GM21529 (cell line): ENCODE data around the gene CST5.
"Not testable (repeated sequence)": the region's sequence is repeated elsewhere in the genome, so short reads cannot be mapped to it uniquely, and the experiment has no call there.

Source experiments
- ATAC-seq: cut with Tn5 transposase; IDR thresholded peaks from one replicate; pipeline ENCODE4 v1.9.1; 2021; ENCODE audit not compliant: unreplicated experiment

CST5 gene, protein sequence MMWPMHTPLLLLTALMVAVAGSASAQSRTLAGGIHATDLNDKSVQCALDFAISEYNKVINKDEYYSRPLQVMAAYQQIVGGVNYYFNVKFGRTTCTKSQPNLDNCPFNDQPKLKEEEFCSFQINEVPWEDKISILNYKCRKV

DNA sequence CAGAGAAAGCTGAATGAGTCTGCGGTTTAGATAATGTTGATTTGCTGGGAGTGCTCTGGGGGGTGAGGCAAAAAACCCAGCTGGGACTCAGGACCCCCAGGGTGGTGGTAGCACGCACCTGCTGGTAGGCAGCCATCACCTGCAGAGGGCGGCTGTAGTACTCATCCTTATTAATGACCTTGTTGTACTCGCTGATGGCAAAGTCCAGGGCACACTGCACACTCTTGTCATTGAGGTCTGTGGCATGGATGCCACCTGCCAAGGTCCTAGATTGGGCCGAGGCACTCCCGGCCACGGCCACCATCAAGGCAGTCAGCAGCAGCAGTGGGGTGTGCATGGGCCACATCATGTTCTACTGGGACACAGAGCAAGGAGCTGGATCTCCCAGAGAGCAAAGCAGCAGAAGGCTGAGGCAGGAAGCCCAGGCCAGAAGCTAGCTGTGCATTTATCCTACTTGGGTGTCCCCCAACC lies at the start of gene CST5:
Gene CST5, minus strand, starts transcription at position 421 of the 471 bp plus-strand sequence. Its CDS starts 72 bp downstream, at position 349.
- ATAC-seq = no peak

DNA sequence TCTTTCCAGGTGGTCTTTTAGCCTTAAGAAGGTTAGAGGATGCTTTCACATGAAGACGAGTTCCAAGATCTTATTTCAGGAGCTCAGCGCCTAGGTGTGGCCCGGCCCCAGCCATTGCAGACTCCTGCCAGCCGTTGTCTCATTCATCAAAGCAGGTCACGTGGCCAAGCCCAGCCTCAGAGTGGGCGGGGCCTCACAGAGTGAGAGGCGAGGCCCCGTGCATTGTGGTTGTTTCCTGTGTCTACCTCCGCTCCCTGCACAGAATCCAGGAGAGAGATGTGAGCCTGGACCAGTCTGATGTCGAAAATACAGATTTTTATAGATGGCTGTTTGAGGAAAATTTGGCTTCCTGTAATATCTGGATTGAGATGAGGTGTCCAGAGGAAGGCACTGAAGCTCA lies 49.2 kb upstream of the CST5 start:
- no peak for ATAC-seq

DNA sequence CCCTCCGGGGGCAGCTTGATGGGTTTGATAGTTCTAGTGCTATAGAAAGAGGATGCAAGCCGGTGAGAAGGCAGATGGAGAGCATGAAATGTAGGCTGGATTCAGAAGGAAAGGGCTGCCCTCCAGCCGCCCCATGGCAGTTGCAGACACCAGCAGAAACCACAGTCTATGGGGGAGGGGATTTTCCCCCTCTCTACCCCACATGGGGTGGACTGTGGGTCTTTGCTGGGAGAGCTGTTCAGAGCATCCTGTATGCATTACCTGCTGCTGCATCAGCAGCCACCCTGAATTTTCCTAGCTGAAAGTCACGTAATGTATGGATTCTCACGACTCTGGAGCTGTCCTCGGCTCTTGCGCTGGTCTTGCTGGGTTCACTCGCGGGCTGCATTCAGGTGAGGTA lies 48.8 kb upstream of the CST5 start:
- no peak for ATAC-seq

DNA sequence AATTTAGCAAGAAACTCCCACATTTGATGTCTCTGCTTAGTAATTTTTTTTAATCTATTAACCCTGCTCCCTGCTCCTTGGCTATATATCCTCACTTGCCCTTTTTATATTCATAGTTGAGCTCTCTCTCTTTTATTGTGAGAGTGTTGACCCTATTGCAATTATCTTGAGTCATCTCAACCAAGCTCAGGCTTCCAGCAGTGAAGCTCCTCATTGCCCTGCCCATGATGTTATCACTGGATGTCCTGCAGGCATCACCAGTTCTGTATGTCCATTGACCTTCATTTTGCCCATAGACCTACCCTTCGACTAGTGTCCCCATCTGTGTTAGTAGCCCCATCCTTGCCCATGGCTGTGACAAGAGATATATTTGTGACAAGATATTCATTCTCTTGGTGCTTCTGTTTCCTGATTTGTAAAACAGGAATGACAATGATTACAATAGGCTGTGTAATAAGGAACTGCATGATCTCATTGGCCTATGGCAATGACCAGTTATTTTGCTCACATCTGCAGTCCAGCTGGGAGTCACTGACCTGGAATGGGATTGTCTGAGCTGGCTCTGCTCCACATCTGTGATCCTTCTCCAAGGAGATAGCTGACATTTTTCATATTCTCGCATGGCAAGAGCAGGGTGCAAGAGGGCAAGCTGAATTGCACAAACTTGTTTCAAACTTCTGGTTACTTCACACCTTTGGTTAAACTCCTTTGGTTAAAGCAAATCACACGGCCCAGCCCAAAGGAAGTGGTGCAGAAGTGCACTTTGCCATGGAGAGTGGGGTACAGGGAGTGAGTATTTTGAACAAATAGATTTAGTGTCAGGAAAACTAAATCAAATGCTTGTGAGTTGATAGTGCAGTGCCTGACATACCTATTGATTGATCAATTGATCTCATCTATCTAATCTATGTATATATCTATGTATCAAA lies 47.7 kb upstream of the CST5 start:
- no peak for ATAC-seq

DNA sequence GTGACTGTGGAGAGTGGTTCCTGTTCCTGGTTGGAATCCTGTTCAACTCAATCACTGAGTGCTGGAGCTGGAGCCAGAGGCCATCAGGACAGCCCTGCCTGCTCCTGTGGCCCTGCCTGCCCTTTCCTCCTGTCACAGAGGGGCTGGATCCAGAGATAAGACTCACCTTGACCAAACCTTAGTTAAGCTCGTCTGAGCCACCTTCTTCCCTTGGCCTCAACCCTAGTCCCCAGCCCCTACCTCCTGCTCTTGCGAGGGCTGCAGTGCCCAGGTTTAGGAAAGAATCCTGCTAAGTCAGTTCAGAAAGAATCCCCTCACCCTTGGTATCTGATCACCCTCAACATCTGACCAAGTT lies 47.0 kb upstream of the CST5 start:
- ATAC-seq = no peak

DNA sequence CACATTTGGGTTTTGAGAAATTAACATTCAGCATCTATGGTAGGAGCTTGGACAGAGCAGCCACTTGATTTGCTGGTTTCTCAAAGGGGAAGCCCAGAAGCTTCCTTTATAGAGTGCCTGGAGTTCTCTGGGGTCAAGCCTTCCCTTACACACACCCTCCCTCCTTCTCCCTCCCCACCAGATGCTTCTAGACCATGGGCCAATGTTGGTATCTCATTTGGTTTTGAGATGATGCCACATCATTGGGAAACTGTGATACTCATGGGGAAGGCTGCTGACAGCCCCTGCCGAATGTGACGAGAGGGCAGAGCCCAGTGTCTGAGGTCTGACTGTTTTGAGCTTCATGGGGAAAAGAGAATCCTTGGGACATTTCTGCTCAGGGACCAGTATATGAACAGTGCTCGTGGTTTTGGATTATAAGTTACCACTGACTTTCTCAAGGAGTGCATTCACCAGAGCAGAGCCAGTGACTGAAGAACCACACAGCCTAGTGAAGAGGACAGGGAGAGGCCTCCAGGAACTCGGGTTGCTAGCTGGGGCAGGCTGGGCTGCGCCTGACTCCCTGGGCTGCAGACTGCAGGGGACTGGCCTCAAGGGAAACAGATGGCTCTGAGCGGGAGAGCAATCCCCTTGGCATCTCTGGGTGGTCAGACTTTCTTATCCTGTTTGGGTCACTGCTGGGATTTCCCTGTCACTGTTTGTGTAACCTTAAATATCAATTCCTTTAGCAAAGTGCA lies 46.4 kb upstream of the CST5 start:
- ATAC-seq = no peak

DNA sequence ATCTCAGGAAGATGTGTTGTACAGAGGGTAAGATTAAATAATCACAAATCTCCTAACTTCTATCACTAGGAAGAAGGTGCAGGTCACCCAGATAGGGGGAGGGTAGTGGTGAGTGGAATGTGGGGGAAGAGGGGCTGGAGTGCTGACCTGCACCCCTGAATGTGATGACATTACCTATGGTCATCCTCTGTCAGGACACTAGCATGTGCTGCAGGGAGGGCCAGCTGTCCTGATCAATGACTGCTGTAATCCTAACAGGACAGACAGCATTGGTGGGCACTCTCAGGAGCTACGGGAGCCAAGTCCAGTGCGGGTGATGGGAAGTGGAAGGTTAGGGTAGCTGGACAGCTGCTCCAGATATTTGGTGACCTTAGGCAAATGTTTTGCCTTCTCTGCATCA lies 45.2 kb upstream of the CST5 start:
- ATAC-seq = no peak

DNA sequence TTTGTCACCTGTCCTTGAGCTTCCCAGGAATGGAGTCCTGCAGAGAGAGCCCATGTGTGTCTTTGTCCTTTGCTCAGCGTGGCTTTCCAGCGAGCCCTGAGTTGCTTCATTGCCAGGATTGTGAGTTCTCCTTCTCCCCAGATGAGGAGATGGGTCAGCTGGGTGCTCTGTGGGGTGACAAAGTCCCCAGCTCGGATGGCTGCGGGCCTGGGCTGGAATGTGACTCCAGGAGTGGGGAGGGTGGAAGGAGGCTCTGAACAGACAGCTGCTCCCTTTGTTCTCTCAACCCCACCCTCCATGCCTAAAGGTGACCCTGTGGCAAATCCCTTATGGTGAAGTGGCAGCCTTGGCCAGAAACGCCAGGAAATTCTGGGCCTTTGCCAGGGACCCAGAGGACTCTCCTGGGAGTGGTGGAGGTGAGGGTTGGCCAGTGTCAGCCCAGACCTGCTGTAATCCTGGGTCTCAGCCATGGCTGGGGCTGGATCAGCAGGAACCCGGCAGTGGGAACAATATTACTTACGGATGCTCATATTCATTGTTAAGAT lies 44.4 kb upstream of the CST5 start:
- no peak for ATAC-seq

DNA sequence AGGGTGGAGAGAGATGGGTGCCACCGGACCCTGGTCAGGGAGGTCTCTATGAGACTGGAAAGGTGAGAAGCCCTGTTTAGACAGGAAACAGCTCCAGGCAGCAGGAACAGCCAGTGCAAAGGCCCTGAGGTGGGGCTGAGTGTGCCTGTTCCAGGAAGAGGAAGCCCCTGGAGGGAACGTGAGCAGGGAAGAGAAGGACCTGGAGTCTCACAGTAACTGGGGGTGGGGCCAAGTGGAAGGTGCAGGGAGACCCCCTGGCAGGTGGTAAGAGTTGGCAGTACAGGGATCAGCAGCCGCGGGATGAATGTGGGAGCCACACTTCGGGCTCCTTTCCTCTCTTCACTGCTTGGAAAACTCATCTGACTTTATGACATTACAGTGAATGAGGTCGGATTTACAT lies 43.8 kb upstream of the CST5 start:
- ATAC-seq = no peak

DNA sequence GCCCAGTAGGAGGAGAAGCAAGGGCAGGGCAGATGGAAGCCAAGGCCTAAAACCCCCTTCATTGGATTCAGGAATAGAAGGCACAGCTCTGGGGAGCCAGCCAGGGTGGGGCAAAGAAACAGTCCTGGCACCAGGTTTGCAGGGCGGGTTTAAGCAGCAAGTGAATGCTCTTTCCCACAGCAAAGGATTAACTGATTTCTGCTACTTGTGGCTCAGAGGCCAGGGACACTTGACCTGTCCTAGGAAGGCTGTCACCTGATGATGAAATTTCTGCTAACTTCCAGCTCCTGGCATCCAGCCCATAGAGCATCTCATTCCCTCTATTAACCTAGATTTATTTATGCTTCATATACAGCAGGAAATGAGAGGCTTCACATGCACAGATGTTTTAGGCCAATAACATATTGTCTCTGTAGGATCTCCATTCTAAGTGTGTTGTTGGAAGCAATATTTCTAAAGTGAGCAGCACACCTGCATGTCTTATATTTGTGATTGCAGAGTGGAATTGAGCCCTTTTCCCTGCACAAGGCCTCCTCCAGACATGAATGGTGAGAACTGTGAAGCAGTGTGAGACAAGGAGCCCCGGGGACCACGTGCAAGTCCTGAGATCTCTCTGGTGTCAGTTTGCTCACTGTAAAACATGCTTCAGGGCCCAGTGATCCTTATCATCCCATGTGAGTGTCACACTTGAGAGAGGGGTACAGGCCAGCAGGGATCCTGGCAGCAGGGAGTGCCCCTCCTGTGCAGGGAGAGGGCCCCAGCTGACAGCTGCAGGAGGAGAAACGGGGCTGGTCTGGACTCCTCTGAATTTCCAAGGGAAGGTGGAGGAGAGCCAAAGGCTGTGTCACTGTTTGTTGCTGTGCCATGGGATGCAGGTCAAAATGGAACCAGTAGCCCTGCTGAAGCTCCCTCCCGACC lies 41.1 kb upstream of the CST5 start:
- ATAC-seq = no peak

DNA sequence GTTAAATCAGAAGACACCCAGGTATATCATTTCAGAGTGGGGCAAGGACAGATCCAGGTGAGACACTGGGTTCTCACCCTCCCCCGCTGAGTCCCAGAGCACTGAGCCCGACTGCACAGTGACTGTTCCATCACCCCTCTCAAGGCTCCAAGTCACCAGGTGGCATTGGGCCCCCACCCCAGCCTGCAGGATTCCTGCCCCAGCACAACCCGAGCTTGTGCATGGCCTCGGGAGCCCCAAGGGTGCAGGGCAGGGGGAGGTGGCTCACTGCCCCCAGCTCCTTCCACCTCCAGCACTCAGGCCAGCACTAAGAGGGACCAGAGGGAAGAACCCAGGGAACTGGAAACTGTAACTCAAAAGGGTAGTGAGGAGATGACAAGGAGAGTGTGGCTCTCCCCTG lies 39.3 kb upstream of the CST5 start:
- no peak for ATAC-seq

DNA sequence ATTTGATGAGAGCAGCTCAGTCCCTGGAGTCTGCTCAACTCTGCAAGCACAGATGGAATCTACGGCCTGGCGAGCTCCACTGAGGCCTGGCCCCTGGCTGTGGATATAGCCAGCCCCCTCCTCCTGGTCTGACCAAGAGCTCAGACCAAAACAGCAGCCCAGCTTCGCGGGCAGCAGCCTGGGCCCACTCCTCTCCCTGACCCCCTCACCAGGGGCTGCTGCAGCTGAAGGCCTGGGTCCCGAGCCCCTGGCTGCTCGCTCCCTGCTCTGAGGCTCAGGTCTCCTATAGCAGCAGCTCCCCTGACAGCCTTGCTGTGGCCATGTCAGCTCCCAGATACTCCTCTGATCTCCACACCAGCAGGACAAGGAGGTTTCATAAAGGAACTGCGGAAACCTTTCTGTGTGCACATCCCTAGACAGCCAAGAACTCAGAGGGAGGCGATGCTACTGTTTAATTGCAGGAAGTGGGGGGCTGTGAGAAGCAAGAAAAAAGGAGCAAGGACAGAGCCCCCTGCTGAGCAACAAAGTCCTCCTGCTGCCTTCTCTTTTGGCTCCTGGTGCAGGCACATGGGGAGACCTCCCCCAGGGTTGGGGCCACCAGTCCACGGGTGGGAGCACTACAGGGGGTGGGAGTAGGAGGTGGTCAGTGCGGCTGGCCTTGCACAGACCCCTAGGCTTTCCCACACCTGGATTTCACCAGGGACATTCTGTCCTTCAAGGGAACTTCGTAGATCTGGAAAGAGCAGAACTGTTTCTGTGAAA lies 38.7 kb upstream of the CST5 start:
- no peak for ATAC-seq

DNA sequence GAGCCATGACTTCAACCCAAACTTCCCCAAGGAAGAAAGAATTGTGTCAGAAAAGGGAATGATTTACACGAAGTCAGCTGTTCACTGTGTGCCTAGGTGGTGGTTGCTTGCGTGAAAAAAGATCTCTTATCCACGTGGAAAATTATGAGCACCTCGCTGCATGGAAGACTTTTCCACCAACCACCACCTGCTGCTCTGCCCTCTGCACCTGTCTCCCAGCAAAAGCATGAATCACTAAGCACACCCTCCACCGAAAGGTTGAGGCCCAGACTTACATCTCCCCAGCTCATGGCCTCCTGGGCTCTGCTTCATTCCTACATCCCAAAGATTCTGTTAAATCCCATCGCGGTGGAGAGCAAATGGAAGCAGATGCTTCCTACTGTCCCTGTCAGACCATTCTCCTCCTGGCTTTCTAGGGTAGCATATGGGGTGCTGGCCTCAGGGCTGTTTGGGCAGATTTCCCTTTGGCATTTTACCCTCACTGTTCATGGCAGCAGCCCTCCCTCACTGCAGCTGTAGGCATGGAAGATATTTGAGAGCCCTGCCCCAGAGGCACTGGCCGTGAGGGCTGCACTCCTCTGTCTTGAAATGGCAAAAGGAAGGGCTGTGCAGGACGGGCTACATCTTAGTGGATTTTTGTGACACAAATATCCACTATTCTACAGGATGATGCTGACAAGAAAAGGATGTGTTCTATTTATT lies 37.6 kb upstream of the CST5 start:
- ATAC-seq = no peak

DNA sequence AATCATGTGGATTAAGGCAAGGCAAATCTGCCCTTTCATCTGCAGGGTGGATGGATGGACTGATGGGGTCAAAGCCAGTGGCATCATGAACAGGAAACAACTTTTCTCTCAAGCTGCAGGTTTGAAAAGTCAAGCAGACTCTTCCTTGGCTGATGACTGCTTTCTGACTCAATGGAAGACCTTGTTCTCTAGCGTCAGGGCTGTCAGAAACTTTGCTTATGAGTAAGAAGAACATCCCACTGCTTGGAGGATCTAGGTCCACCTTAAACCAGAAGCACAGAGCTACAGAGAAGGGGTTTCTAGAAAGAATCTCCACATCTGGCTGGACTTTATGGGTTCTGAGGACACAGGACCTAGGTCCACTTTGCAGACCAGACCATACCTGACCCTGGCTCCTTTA lies 36.3 kb upstream of the CST5 start:
- no peak for ATAC-seq

DNA sequence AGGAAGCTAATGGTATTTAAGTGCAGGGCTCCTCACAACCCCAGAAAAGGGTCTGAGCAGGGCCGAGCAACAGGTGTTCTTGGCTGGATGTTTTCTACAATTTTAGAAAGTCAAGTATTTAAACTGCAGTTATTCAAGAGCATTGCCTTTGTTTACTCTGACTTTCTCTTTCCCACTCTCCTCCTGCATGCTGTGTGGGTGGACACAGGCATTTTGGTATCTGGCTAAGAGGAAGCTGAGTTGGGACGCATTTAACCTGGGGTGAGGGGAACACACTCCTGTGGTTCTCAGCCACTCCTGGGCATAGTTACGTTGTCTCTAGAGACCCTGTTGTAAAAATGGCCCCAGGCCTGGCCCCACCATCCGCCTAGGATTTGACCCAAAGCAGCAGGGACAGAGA lies 34.9 kb upstream of the CST5 start:
- not testable (repeated sequence) for ATAC-seq

DNA sequence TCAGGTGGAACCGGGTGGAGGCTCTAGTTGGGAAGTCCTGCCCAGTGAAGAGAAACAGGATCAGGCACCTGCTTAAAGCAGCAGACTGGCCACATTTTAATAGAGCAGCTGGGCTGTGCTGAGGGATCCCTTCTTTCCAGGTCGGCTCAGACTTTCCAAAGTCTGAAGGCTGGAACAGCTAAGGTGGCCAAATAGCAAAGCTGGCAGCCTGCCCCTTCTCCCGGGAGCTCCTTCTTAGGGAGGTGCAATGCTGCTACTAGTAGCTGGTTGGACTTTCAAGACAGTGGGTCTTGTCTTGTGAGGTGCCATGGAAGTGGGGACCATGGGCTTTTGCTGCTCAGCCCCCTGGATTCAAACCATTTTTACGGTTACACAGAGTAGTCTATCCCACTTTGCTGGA lies 30.7 kb upstream of the CST5 start:
- no peak for ATAC-seq

DNA sequence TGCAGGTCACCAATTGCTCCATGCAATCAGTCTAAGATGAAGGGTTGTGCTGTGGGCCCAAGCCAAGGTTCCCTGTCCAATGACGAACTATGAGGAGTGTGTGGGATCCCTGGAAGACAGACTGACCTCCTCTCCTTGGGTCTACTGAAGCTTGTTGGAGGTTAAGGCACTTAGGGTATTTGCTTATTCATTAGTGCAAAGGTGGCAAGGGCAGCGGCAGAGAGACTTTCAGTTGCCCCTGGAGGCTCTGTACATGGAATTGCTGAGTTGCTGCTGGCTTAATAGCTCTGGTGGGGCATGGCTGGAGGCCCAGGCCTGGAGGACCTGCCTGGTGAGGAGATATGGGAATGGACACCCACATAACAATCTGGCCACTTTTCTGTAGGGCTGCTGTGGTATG lies 29.8 kb upstream of the CST5 start:
- no peak for ATAC-seq

DNA sequence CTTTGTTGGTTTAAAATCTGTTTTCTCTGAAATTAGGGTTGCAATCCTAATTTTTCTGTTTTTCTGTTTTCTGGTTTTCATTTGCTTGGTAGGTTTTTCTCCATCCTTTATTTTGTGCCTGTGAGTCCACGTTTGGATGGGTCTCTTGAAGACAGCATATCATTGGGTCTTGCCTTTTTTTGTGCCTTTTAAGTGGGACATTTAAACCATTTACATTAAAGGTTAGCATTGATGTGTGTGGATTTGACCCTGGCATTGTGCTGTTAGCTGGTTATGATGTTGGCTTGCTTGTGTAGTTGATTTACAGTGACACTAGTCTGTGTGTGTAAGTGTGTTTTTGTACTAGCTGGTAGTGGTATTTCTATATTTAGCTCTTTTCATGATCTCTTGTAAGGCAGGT lies 28.0 kb upstream of the CST5 start:
- ATAC-seq = no peak

DNA sequence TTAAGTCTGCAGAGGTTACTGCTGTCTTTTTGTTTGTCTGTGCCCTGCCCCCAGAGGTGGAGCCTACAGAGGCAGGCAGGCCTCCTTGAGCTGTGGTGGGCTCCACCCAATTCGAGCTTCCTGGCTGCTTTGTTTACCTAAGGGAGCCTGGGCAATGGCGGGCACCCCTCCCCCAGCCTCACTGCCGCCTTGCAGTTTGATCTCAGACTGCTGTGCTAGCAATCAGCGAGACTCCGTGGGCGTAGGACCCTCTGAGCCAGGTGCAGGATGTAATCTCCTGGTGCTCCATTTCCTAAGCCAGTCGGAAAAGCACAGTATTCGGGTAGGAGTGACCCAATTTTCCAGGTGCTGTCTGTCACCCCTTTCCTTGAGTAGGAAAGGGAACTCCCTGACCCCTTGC lies 22.8 kb upstream of the CST5 start:
- ATAC-seq = not testable (repeated sequence)
